Erythroblast (primary cell): ENCODE results near the gene TMEM115.

ENCODE experiments used
- GATA1 ChIP-seq: IDR thresholded peaks from 2 replicates; pipeline ENCODE4 v1.6.1; 2011; ENCODE audit warnings: low read depth, mild to moderate bottlenecking, control low read depth, low read length, moderate library complexity
- POLR2A ChIP-seq: IDR thresholded peaks from 2 replicates; pipeline ENCODE4 v1.6.1; 2011; ENCODE audit warnings: mild to moderate bottlenecking, low read length

DNA sequence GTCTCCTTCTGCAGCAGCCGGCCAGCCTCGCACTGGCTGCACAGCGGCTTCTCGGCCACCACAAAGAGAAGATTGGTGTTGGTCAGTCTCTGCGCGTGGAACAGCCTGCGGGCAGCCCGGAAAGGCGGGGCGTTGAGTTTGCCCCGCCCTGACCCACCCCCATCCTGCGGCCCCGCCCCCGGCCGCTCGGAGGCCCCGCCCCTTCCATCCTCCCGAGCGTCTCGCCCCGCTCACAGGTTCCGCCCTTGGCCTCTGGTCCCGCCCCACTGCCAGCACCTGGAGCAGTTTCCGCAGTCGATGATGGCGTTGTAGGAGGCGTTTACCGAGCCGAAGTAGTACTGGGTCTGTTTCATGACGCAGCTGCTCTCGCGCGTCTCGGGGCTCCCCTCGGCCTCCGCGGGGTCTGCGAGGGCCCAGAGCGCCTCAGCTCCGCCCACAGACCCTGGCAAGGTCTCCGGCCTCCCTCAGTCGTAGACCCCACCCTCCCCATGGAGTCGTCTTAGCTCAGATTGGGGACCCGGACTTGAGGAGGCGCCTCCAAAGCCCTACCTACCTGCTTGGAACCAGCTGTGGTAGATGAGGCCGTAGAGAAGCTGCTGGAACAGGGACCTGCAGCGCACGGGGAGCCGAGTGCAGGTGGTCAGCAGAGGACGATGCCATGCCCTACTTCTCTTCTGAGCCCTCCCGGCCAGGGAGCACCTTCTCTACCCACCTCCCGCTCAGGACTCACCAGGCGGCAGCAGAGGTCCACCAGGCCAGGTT lies 5.9 kb upstream of the TMEM115 start:
- TF ChIP-seq POLR2A, result no peak
- TF ChIP-seq GATA1, result no peak
